SK-N-SH treated with all-trans-retinoic acid at 6 μM for 48 hours (cell line): ENCODE data around the gene CXCR5.
A peak's percentile ranks its signal among the peaks of the same experiment; 100 is the strongest.

Source experiments
- ATAC-seq: fragments of 200-7000 bp; cut with Tn5 transposase; 3 replicates; pipeline ENCODE4 v1.9.1; 2020; ENCODE audit warnings: mild to moderate bottlenecking, moderate library complexity
- ARNTL ChIP-seq: fragments of 450-650 bp; formaldehyde crosslinking; IDR thresholded peaks from 2 replicates; pipeline ENCODE4 v1.5.0; 2020; ENCODE audit warnings: low read depth, mild to moderate bottlenecking, moderate library complexity, borderline replicate concordance
- BACH2 ChIP-seq: fragments of 250-450 bp; sonication (Bioruptor Pico); IDR thresholded peaks from 2 replicates; pipeline ENCODE4 v1.9.0; 2021; ENCODE audit warnings: mild to moderate bottlenecking, borderline replicate concordance
- CREB5 ChIP-seq: fragments of 250-450 bp; sonication (Bioruptor Pico); IDR thresholded peaks from 2 replicates; pipeline ENCODE4 v1.5.1; 2020; ENCODE audit warnings: low read depth, mild to moderate bottlenecking, moderate library complexity
- CSDC2 ChIP-seq: fragments of 250-450 bp; sonication (Bioruptor Pico); IDR thresholded peaks from 2 replicates; pipeline ENCODE4 v1.5.0; 2020; ENCODE audit warnings: mild to moderate bottlenecking, moderate library complexity
- CSRNP3 ChIP-seq: fragments of 250-450 bp; sonication (Bioruptor Pico); IDR thresholded peaks from 2 replicates; pipeline ENCODE4 v1.5.1; 2021; ENCODE audit warnings: mild to moderate bottlenecking, moderate library complexity
- ESRRG ChIP-seq: fragments of 250-450 bp; sonication (Bioruptor Pico); IDR thresholded peaks from 2 replicates; pipeline ENCODE4 v1.6.1; 2021; ENCODE audit warnings: mild to moderate bottlenecking
- GLIS3 ChIP-seq: fragments of 250-450 bp; sonication (Bioruptor Pico); IDR thresholded peaks from 2 replicates; pipeline ENCODE4 v1.5.0; 2020; ENCODE audit warnings: mild to moderate bottlenecking, moderate library complexity
- OSR1 ChIP-seq: fragments of 250-450 bp; sonication (Bioruptor Pico); IDR thresholded peaks from 2 replicates; pipeline ENCODE4 v1.8.0; 2022; ENCODE audit warnings: moderate library complexity, mild to moderate bottlenecking, inconsistent platforms
- PATZ1 ChIP-seq: fragments of 250-450 bp; sonication (Bioruptor Pico); IDR thresholded peaks from 2 replicates; pipeline ENCODE4 v1.8.0; 2020; ENCODE audit warnings: mild to moderate bottlenecking, moderate library complexity, borderline replicate concordance
- POU6F1 ChIP-seq: fragments of 250-450 bp; sonication (Bioruptor Pico); IDR thresholded peaks from 2 replicates; pipeline ENCODE4 v1.8.0; 2021; ENCODE audit warnings: low read depth, mild to moderate bottlenecking, moderate library complexity, borderline replicate concordance
- PPARA ChIP-seq: fragments of 250-450 bp; sonication (Bioruptor Pico); IDR thresholded peaks from 2 replicates; pipeline ENCODE4 v1.5.0; 2020; ENCODE audit warnings: mild to moderate bottlenecking, borderline replicate concordance
- RARB ChIP-seq: fragments of 250-450 bp; sonication (Bioruptor Pico); IDR thresholded peaks from 2 replicates; pipeline ENCODE4 v1.8.0; 2021; ENCODE audit warnings: mild to moderate bottlenecking, moderate library complexity
- SNAI2 ChIP-seq: fragments of 250-450 bp; sonication (Bioruptor Pico); IDR thresholded peaks from 2 replicates; pipeline ENCODE4 v1.5.0; 2020; ENCODE audit warnings: mild to moderate bottlenecking, moderate library complexity
- TCF4 ChIP-seq: fragments of 250-450 bp; sonication (Bioruptor Pico); IDR thresholded peaks from 2 replicates; pipeline ENCODE4 v1.8.0; 2021; ENCODE audit warnings: mild to moderate bottlenecking, moderate library complexity, borderline replicate concordance
- TSHZ2 ChIP-seq: fragments of 250-450 bp; sonication (Bioruptor Pico); IDR thresholded peaks from 2 replicates; pipeline ENCODE4 v1.5.0; 2020; ENCODE audit warnings: mild to moderate bottlenecking, moderate library complexity
- ZC3H10 ChIP-seq: fragments of 250-450 bp; sonication (Bioruptor Pico); IDR thresholded peaks from 2 replicates; pipeline ENCODE4 v1.5.1; 2021; ENCODE audit warnings: mild to moderate bottlenecking, moderate library complexity
- ZFP3 ChIP-seq: fragments of 250-450 bp; sonication (Bioruptor Pico); IDR thresholded peaks from 2 replicates; pipeline ENCODE4 v1.5.0; 2020; ENCODE audit warnings: mild to moderate bottlenecking, moderate library complexity
- ZFP30 ChIP-seq: fragments of 450-650 bp; formaldehyde crosslinking; IDR thresholded peaks from 2 replicates; pipeline ENCODE4 v1.5.0; 2022; ENCODE audit warnings: mild to moderate bottlenecking, moderate library complexity
- ZNF565 ChIP-seq: fragments of 450-650 bp; formaldehyde crosslinking; conservative IDR thresholded peaks from 2 replicates; pipeline ENCODE4 v1.5.0; 2020; ENCODE audit warnings: low read depth, mild to moderate bottlenecking, moderate library complexity
- ZNF70 ChIP-seq: fragments of 450-650 bp; formaldehyde crosslinking; IDR thresholded peaks from 2 replicates; pipeline ENCODE4 v1.5.0; 2020; ENCODE audit warnings: mild to moderate bottlenecking, moderate library complexity
- ZNF8 ChIP-seq: fragments of 450-650 bp; formaldehyde crosslinking; IDR thresholded peaks from 2 replicates; pipeline ENCODE4 v1.5.0; 2020; ENCODE audit warnings: mild to moderate bottlenecking, moderate library complexity

Gene CXCR5

GRCh38 chr11:118886681-118887111 is 3.0 kb downstream of the CXCR5 start:
- no peak for TF ChIP-seq ZNF8 (CRISPR knock-in tag)
- no peak for TF ChIP-seq PATZ1 (CRISPR knock-in tag)
- TF ChIP-seq CREB5 = no peak
- no peak for TF ChIP-seq BACH2
- TF ChIP-seq TCF4 (CRISPR knock-in tag) = no peak
- TF ChIP-seq OSR1 (CRISPR knock-in tag) = no peak
- TF ChIP-seq ZFP30 (CRISPR knock-in tag) = no peak
- no peak for TF ChIP-seq CSRNP3
- TF ChIP-seq ZNF565 (CRISPR knock-in tag) = no peak
- TF ChIP-seq POU6F1 (CRISPR knock-in tag) = no peak
- no peak for TF ChIP-seq ZC3H10 (CRISPR knock-in tag)
- TF ChIP-seq ZFP3 (CRISPR knock-in tag) = no peak
- no peak for TF ChIP-seq PPARA
- no peak for TF ChIP-seq CSDC2 (CRISPR knock-in tag)
- TF ChIP-seq RARB (CRISPR knock-in tag) = no peak
- no peak for TF ChIP-seq ESRRG
- TF ChIP-seq SNAI2 = no peak
- no peak for TF ChIP-seq ZNF70 (CRISPR knock-in tag)
- TF ChIP-seq, all 23 proteins: peak for 0
- ATAC-seq = no peak

- ATAC-seq = peak; percentile 21; the same call in 2 of the 3 replicates
- TF ChIP-seq GLIS3 (CRISPR knock-in tag) = no peak
- no peak for TF ChIP-seq SNAI2
- no peak for TF ChIP-seq PATZ1 (CRISPR knock-in tag)
- no peak for TF ChIP-seq TCF4 (CRISPR knock-in tag)
- TF ChIP-seq TSHZ2 (CRISPR knock-in tag) = no peak
- TF ChIP-seq ZNF70 (CRISPR knock-in tag) = no peak
- no peak for TF ChIP-seq ZC3H10 (CRISPR knock-in tag)
These were observed 3.5 kb downstream of the CXCR5 start for GRCh38 chr11:118887206-118887605.

GRCh38 chr11:118888398-118888797 is 4.7 kb downstream of the CXCR5 start:
- ATAC-seq = no peak
- TF ChIP-seq POU6F1 (CRISPR knock-in tag) (no peak), CSDC2 (CRISPR knock-in tag) (no peak), ARNTL (CRISPR knock-in tag) (no peak), TSHZ2 (CRISPR knock-in tag) (no peak), ZC3H10 (CRISPR knock-in tag) (no peak), CSRNP3 (no peak), ZNF70 (CRISPR knock-in tag) (no peak)
